OCI-LY7 (cell line): Measurements from ENCODE around the gene ULK4. TPM values are rescaled to one million over a fixed set of nuclear protein-coding genes. Genes with fewer than 3 reads are reported as not detected.
"Not testable (repeated sequence)": the region's sequence is repeated elsewhere in the genome, so short reads cannot be mapped to it uniquely, and the experiment has no call there.

Experiments
- BruUV-seq: library from RNA; stranded (reverse); fragments of 400-500 nt; replicated peaks from 2 replicates; lab custom pipeline; 2021; lab: Mats Ljungman, UMichigan
- CTCF ChIA-PET: fragments of 300-600 bp; sonication (Branson Sonifier 250); formaldehyde crosslinking; loops from one replicate; lab custom pipeline; 2022; ENCODE audit warnings: antibody characterized with exemption; ENCODE audit not compliant: unreplicated experiment; lab: Charles Lee
- POLR2A ChIA-PET: fragments of 300-600 bp; sonication (Branson Sonifier 250); formaldehyde crosslinking; loops from one replicate; lab custom pipeline; 2022; ENCODE audit warnings: antibody characterized with exemption; lab: Charles Lee
- DNase-seq: peaks from one replicate; pipeline ENCODE4 v3.0.0-alpha.2; 2015; ENCODE audit warnings: low spot score
- H2AFZ ChIP-seq: fragments of 200-600 bp; sonication (generic), shearing (Covaris generic); 2 replicates; pipeline ENCODE4 v1.6.1; 2014; ENCODE audit warnings: mild to moderate bottlenecking, antibody characterized with exemption, low read length, moderate library complexity
- H3K27ac ChIP-seq: fragments of 200-600 bp; sonication (generic); 2 replicates; pipeline ENCODE4 v1.5.1; 2014; ENCODE audit warnings: mixed run types, low read depth, mild to moderate bottlenecking, moderate library complexity, low read length, inconsistent platforms; ENCODE audit not compliant: poor library complexity, severe bottlenecking
- H3K36me3 ChIP-seq: fragments of 200-600 bp; sonication (generic); 2 replicates; pipeline ENCODE4 v1.6.1; 2014; ENCODE audit warnings: mild to moderate bottlenecking, antibody characterized with exemption, low read length, moderate library complexity, mixed read lengths; ENCODE audit not compliant: insufficient read depth
- H3K4me1 ChIP-seq: fragments of 200-600 bp; sonication (generic); 2 replicates; pipeline ENCODE4 v1.5.1; 2014; ENCODE audit warnings: mild to moderate bottlenecking, low read length; ENCODE audit not compliant: insufficient read depth, poor library complexity, severe bottlenecking
- H3K4me2 ChIP-seq: fragments of 200-600 bp; sonication (generic); 2 replicates; pipeline ENCODE4 v1.6.1; 2014; ENCODE audit warnings: mild to moderate bottlenecking, low read length
- H3K4me3 ChIP-seq: fragments of 200-600 bp; sonication (generic); 2 replicates; pipeline ENCODE4 v1.5.1; 2014; ENCODE audit warnings: mild to moderate bottlenecking, low read depth, low read length; ENCODE audit not compliant: poor library complexity, severe bottlenecking
- H3K79me2 ChIP-seq: fragments of 200-600 bp; sonication (generic); 2 replicates; pipeline ENCODE4 v1.6.1; 2016; ENCODE audit warnings: low read depth, mild to moderate bottlenecking, low read length, moderate library complexity, mixed read lengths; ENCODE audit not compliant: insufficient read depth
- H3K9me2 ChIP-seq: fragments of 200-600 bp; sonication (generic); 2 replicates; pipeline ENCODE4 v1.6.1; 2016; ENCODE audit warnings: mild to moderate bottlenecking, low read length, mixed read lengths; ENCODE audit not compliant: insufficient read depth
- H3K9me3 ChIP-seq: fragments of 200-600 bp; sonication (generic); 2 replicates; pipeline ENCODE4 v1.6.1; 2014; ENCODE audit warnings: mild to moderate bottlenecking, mixed run types, low read length, mixed read lengths
- H4K20me1 ChIP-seq: fragments of 200-600 bp; sonication (generic); 2 replicates; pipeline ENCODE4 v1.6.1; 2014; ENCODE audit warnings: mild to moderate bottlenecking, antibody characterized with exemption, low read length, moderate library complexity, mixed read lengths; ENCODE audit not compliant: insufficient read depth
- EZH2phosphoT487 ChIP-seq: fragments of 200-600 bp; sonication (generic); IDR thresholded peaks from 2 replicates; pipeline ENCODE4 v1.6.1; 2018; ENCODE audit warnings: low read depth, borderline replicate concordance, mild to moderate bottlenecking, mixed run types, antibody characterized with exemption, low read length, moderate library complexity, mixed read lengths
- intact Hi-C: fragments of 100-400 bp; cut with micrococcal nuclease; formaldehyde crosslinking; loops from one replicate; pipeline ENCODE4 v1.10.0; 2022; ENCODE audit not compliant: unreplicated experiment
- total RNA-seq, 2 experiments: library from RNA; depleted of rRNA in 1 of 2; stranded (reverse); fragments of >200 nt in 1 of 2; shearing (Covaris generic) in 1 of 2; gene quantifications; 2 replicates each; pipeline ENCODE4 v1.2.3, GENCODE V29; 2014 to 2022
- TF ChIP-seq, protein P1 (sequence below): fragments of 200-600 bp; sonication (generic); conservative IDR thresholded peaks from 2 replicates; pipeline ENCODE4 v1.5.1; 2014; ENCODE audit warnings: mild to moderate bottlenecking, antibody characterized with exemption, low read length, moderate library complexity, mixed read lengths

Gene ULK4
- total RNA-seq, 2 experiments from 2014 or later: 18.9 to 21.0 TPM

DNA sequence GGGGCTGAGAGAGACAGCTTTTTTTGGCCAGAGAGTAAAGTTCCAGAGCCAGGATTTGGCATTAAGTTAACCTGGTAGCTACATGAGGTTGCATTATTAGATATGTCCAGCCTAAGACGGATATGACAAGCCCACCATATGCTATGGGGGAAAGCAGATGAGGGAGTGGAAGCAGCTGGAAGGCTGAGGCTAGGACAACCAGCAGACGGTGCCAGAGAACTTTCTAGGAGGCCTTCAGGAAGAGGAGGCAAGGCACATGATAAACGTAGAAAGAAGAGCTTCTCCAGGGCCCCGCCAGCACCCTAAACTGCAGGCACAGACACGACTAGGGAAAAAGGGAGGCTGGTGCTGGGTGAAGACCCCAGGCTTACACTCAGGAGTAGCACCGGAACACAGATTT, 675.6 kb downstream of the ULK4 start:
- TF ChIP-seq EZH2phosphoT487: no peak
- TF ChIP-seq, protein P1, sequence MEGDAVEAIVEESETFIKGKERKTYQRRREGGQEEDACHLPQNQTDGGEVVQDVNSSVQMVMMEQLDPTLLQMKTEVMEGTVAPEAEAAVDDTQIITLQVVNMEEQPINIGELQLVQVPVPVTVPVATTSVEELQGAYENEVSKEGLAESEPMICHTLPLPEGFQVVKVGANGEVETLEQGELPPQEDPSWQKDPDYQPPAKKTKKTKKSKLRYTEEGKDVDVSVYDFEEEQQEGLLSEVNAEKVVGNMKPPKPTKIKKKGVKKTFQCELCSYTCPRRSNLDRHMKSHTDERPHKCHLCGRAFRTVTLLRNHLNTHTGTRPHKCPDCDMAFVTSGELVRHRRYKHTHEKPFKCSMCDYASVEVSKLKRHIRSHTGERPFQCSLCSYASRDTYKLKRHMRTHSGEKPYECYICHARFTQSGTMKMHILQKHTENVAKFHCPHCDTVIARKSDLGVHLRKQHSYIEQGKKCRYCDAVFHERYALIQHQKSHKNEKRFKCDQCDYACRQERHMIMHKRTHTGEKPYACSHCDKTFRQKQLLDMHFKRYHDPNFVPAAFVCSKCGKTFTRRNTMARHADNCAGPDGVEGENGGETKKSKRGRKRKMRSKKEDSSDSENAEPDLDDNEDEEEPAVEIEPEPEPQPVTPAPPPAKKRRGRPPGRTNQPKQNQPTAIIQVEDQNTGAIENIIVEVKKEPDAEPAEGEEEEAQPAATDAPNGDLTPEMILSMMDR: no peak
- CTCF ChIA-PET: no interaction called here

DNA sequence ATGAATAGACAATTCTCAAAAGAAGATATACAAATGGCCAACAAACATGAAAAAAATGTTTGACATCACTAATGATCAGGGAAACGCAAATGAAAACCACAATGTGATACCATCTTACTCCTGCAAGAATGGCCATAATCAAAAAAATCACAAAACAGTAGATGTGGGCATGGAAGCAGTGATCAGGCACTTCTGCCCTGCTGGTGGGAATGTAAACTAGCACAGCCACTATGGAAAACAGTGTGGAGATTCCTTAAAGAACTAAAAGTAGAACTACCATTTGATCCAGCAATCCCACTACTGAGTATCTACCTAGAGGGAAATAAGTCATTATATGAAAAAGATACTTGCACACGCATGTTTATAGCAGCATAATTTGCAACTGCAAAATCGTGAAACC, 677.0 kb downstream of the ULK4 start:
- H3K4me1 ChIP-seq, H3K27ac ChIP-seq, intact Hi-C loops, H2AFZ ChIP-seq, H3K9me3 ChIP-seq, H3K4me3 ChIP-seq, BruUV-seq, DNase-seq, H3K4me2 ChIP-seq, H4K20me1 ChIP-seq, POLR2A ChIA-PET, H3K36me3 ChIP-seq, H3K79me2 ChIP-seq, CTCF ChIA-PET, H3K9me2 ChIP-seq: not testable (repeated sequence)

More for the DNA sequence above, 675.6 kb downstream of the ULK4 start:
- H3K9me2 ChIP-seq: no peaks in the 10 kb centered on the region
- H3K4me3 ChIP-seq: no peak overlapping the region
- H3K4me2 ChIP-seq: no peak overlapping the region
- intact Hi-C loops: no loop called here
- no peaks in the 10 kb centered on the region for H3K79me2 ChIP-seq
- no peaks in the 10 kb centered on the region for H4K20me1 ChIP-seq
- H2AFZ ChIP-seq: no peak overlapping the region
- no TSS peak for BruUV-seq
- no peaks in the 10 kb centered on the region for H3K9me3 ChIP-seq
- H3K27ac ChIP-seq: no peak overlapping the region
- H3K4me1 ChIP-seq: no peaks in the 10 kb centered on the region
- POLR2A ChIA-PET: interaction anchor here (0.6 kb wide), 1 partner anchor 421 kb away, joined by 3 read pairs; no protein-coding TSS in a partner anchor
- DNase-seq: no peak
- H3K36me3 ChIP-seq: no peaks in the 10 kb centered on the region

DNA sequence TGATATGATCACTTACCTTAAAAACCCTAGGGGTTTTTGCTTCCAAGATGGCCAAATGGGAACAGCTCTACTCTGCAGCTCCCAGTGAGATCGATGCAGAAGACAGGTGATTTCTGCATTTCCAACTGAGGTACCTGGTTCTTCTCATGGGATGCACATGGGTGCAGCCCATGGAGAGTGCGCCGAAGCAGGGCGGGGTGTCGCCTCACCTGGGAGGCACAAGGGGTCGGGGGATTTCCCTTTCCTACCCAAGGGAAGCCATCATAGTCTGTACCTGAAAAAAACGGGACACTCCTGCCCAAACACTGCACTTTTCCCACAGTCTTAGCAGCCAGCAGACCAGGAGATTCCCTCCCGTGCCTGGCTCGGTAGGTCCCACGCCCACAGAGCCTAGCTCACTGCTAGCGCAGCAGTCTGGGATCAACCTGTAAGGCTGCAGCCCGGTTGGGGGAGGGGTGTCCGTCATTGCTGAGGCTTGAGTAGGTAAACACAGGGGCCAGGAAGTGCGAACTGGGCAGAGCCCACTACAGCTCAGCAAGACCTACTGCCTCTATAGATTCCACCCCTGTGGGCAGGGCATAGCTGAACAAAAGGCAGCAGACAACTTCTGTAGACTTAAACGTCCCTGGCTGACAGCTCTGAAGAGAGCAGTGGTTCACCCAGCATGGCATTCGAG, 684.0 kb downstream of the ULK4 start:
- no peak for DNase-seq
- Histone ChIP-seq H3K4me3 (no peak overlapping the region), H3K27ac (no peak overlapping the region), H2AFZ (no peak overlapping the region), H4K20me1 (no peaks in the 10 kb centered on the region), H3K36me3 (no peaks in the 10 kb centered on the region), H3K9me2 (no peaks in the 10 kb centered on the region), H3K9me3 (no peaks in the 10 kb centered on the region), H3K4me2 (no peak overlapping the region), H3K79me2 (no peaks in the 10 kb centered on the region), H3K4me1 (no peaks in the 10 kb centered on the region)
- TF ChIP-seq, protein P1: no peak
- TF ChIP-seq EZH2phosphoT487: no peak
- BruUV-seq: no TSS peak
- POLR2A ChIA-PET: no interaction called here
- intact Hi-C loops: no loop called here
- CTCF ChIA-PET: no interaction called here
